ENCODE results near the gene CTNNA3.

CTNNA3 gene

DNA sequence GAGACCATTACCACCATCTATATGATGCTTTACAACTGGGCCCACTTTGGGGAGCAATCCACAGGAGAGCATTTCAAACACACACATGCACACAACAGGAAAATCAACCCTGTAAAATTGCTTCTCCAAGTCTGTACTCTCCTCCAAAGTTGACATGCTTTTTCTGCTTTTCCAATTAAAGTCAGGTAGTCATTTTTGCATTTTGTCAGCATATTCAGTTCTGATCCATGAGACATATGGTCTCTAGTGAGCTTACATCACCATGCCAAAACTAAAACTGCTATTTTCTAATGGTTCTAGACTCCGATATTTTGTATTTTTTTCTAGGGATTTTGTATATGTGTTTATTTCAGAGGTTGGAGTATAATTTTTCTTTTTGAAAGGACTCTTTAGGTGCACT lies 1143.7 kb downstream of the CTNNA3 start:
- no peak for TF ChIP-seq EZH2phosphoT487 (IDR thresholded peaks at IDR 0.05; ENCODE audit: borderline replicate concordance, low read length)
- TF ChIP-seq, protein P1, sequence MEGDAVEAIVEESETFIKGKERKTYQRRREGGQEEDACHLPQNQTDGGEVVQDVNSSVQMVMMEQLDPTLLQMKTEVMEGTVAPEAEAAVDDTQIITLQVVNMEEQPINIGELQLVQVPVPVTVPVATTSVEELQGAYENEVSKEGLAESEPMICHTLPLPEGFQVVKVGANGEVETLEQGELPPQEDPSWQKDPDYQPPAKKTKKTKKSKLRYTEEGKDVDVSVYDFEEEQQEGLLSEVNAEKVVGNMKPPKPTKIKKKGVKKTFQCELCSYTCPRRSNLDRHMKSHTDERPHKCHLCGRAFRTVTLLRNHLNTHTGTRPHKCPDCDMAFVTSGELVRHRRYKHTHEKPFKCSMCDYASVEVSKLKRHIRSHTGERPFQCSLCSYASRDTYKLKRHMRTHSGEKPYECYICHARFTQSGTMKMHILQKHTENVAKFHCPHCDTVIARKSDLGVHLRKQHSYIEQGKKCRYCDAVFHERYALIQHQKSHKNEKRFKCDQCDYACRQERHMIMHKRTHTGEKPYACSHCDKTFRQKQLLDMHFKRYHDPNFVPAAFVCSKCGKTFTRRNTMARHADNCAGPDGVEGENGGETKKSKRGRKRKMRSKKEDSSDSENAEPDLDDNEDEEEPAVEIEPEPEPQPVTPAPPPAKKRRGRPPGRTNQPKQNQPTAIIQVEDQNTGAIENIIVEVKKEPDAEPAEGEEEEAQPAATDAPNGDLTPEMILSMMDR (IDR thresholded peaks at IDR 0.05; ENCODE audit: low read depth, low read length, poor library complexity, severe bottlenecking) = no peak
- Histone ChIP-seq H3K36me3 (ENCODE audit: control insufficient read depth, low read length) (no peaks in the 10 kb centered on the region), H3K4me1 (ENCODE audit: control insufficient read depth, low read length) (no peaks in the 10 kb centered on the region), H3K4me2 (ENCODE audit: low read length) (no peak overlapping the region), H3K9me3 (ENCODE audit: control insufficient read depth, insufficient read depth, low read length) (no peaks in the 10 kb centered on the region), H4K20me1 (ENCODE audit: control insufficient read depth, insufficient read depth, low read depth, low read length) (no peaks in the 10 kb centered on the region), H3K4me3 (ENCODE audit: low read length) (no peak overlapping the region), H3K9me2 (replicated peaks; ENCODE audit: control insufficient read depth, low read length) (no peaks in the 10 kb centered on the region), H3F3A (ENCODE audit: control insufficient read depth, insufficient read depth) (no peaks in the 10 kb centered on the region), H3K27ac (ENCODE audit: low read depth, low read length) (no peak overlapping the region), H3K79me2 (ENCODE audit: control insufficient read depth, low read length) (no peaks in the 10 kb centered on the region), H3K27me3 (ENCODE audit: control insufficient read depth, low read length) (no peaks in the 10 kb centered on the region)

DNA sequence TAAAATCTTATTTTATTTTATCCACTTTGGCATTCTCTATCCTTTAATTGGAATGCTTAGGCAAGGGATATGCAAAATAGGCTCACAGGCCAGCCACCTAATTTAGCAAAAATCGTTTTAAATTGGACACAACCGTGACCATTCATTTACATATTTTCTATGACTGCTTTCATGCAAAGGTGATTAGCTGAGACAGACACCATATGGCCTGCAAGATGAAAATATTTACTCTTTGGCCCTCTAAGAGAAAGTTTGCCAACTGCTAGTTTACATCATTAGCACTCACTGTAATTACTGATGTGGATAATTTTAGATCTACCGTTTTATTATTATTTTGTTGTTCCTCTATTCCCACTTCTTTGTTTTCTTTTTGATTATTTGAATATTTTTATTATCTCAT lies 1145.6 kb downstream of the CTNNA3 start:
- no peaks in the 10 kb centered on the region for H3K79me2 ChIP-seq (ENCODE audit: control insufficient read depth, low read length)
- no peak overlapping the region for H3K4me2 ChIP-seq (ENCODE audit: low read length)
- no peaks in the 10 kb centered on the region for H3K27me3 ChIP-seq (ENCODE audit: control insufficient read depth, low read length)
- H3K36me3 ChIP-seq (ENCODE audit: control insufficient read depth, low read length) = no peaks in the 10 kb centered on the region
- TF ChIP-seq, protein P1 (IDR thresholded peaks at IDR 0.05; ENCODE audit: low read depth, low read length, poor library complexity, severe bottlenecking) = no peak
- TF ChIP-seq EZH2phosphoT487 (IDR thresholded peaks at IDR 0.05; ENCODE audit: borderline replicate concordance, low read length) = no peak
- no peaks in the 10 kb centered on the region for H3F3A ChIP-seq (ENCODE audit: control insufficient read depth, insufficient read depth)
- H3K4me1 ChIP-seq (ENCODE audit: control insufficient read depth, low read length) = no peaks in the 10 kb centered on the region
- H3K9me2 ChIP-seq (replicated peaks; ENCODE audit: control insufficient read depth, low read length) = no peaks in the 10 kb centered on the region
- H3K4me3 ChIP-seq (ENCODE audit: low read length) = no peak overlapping the region
- no peaks in the 10 kb centered on the region for H3K9me3 ChIP-seq (ENCODE audit: control insufficient read depth, insufficient read depth, low read length)
- no peaks in the 10 kb centered on the region for H4K20me1 ChIP-seq (ENCODE audit: control insufficient read depth, insufficient read depth, low read depth, low read length)
- no peak overlapping the region for H3K27ac ChIP-seq (ENCODE audit: low read depth, low read length)

- Histone ChIP-seq H3K79me2 (ENCODE audit: control insufficient read depth, low read length) (no peaks in the 10 kb centered on the region), H3K9me3 (ENCODE audit: control insufficient read depth, insufficient read depth, low read length) (no peaks in the 10 kb centered on the region), H3K4me1 (ENCODE audit: control insufficient read depth, low read length) (no peaks in the 10 kb centered on the region), H3K27me3 (ENCODE audit: control insufficient read depth, low read length) (no peaks in the 10 kb centered on the region), H4K20me1 (ENCODE audit: control insufficient read depth, insufficient read depth, low read depth, low read length) (no peaks in the 10 kb centered on the region), H3K4me3 (ENCODE audit: low read length) (no peak overlapping the region), H3K4me2 (ENCODE audit: low read length) (no peak overlapping the region), H3K36me3 (ENCODE audit: control insufficient read depth, low read length) (no peaks in the 10 kb centered on the region), H3K9me2 (replicated peaks; ENCODE audit: control insufficient read depth, low read length) (no peaks in the 10 kb centered on the region), H3K27ac (ENCODE audit: low read depth, low read length) (no peak overlapping the region), H3F3A (ENCODE audit: control insufficient read depth, insufficient read depth) (no peaks in the 10 kb centered on the region)
- TF ChIP-seq, protein P1 (IDR thresholded peaks at IDR 0.05; ENCODE audit: low read depth, low read length, poor library complexity, severe bottlenecking) = no peak
- no peak for TF ChIP-seq EZH2phosphoT487 (IDR thresholded peaks at IDR 0.05; ENCODE audit: borderline replicate concordance, low read length)
These were observed 1157.1 kb downstream of the CTNNA3 start for GRCh38 chr10:66538908-66539307.

GRCh38 chr10:66538371-66538770 lies 1157.6 kb downstream of the CTNNA3 start:
- no peaks in the 10 kb centered on the region for H3K9me2 ChIP-seq (replicated peaks; ENCODE audit: control insufficient read depth, low read length)
- no peaks in the 10 kb centered on the region for H3K9me3 ChIP-seq (ENCODE audit: control insufficient read depth, insufficient read depth, low read length)
- no peaks in the 10 kb centered on the region for H4K20me1 ChIP-seq (ENCODE audit: control insufficient read depth, insufficient read depth, low read depth, low read length)
- no peaks in the 10 kb centered on the region for H3K79me2 ChIP-seq (ENCODE audit: control insufficient read depth, low read length)
- H3K27ac ChIP-seq (ENCODE audit: low read depth, low read length) = no peak overlapping the region
- H3K4me1 ChIP-seq (ENCODE audit: control insufficient read depth, low read length) = no peaks in the 10 kb centered on the region
- no peaks in the 10 kb centered on the region for H3K27me3 ChIP-seq (ENCODE audit: control insufficient read depth, low read length)
- H3K4me3 ChIP-seq (ENCODE audit: low read length) = no peak overlapping the region
- H3F3A ChIP-seq (ENCODE audit: control insufficient read depth, insufficient read depth) = no peaks in the 10 kb centered on the region
- H3K36me3 ChIP-seq (ENCODE audit: control insufficient read depth, low read length) = no peaks in the 10 kb centered on the region
- H3K4me2 ChIP-seq (ENCODE audit: low read length) = no peak overlapping the region
- TF ChIP-seq, protein P1 (IDR thresholded peaks at IDR 0.05; ENCODE audit: low read depth, low read length, poor library complexity, severe bottlenecking) = no peak
- TF ChIP-seq EZH2phosphoT487 (IDR thresholded peaks at IDR 0.05; ENCODE audit: borderline replicate concordance, low read length) = no peak

All from DOHH2 (cell line).